HepG2 (cell line): Measurements from ENCODE around the gene MFSD6. TPM values are rescaled to one million over a fixed set of nuclear protein-coding genes. Genes with fewer than 3 reads are reported as not detected.

ENCODE experiments used
- KMT2A ChIP-seq: sonication (generic); formaldehyde crosslinking; IDR thresholded peaks from 2 replicates; pipeline ENCODE4 v1.4.0; 2020; ENCODE audit warnings: missing genetic modification reagents
- PAF1 ChIP-seq: IDR thresholded peaks from 2 replicates; pipeline ENCODE4 v1.6.1; 2016; ENCODE audit warnings: missing genetic modification reagents, missing compliant biosample characterization
- POLR2AphosphoS5 ChIP-seq: IDR thresholded peaks from 2 replicates; pipeline ENCODE4 v1.6.1; 2012; ENCODE audit warnings: low read depth, low read length
- RCOR2 ChIP-seq: IDR thresholded peaks from 2 replicates; pipeline ENCODE4 v1.6.1; 2016; ENCODE audit warnings: missing biosample characterization, missing genetic modification reagents
- RXRB ChIP-seq: IDR thresholded peaks from 2 replicates; pipeline ENCODE4 v1.6.1; 2016; ENCODE audit warnings: borderline replicate concordance, missing genetic modification reagents, missing compliant biosample characterization
- SKI ChIP-seq: fragments of 450-650 bp; IDR thresholded peaks from one replicate; pipeline ENCODE4 v1.6.1; 2018; ENCODE audit warnings: mild to moderate bottlenecking; ENCODE audit not compliant: partially characterized antibody
- SMAD9 ChIP-seq: sonication (generic); formaldehyde crosslinking; IDR thresholded peaks from 2 replicates; pipeline ENCODE4 v1.5.1; 2020; ENCODE audit warnings: mild to moderate bottlenecking, missing genetic modification reagents
- SMARCE1 ChIP-seq: fragments of 450-650 bp; IDR thresholded peaks from 2 replicates; pipeline ENCODE4 v1.6.1; 2017; ENCODE audit warnings: borderline replicate concordance
- TSC22D2 ChIP-seq: sonication (generic); formaldehyde crosslinking; IDR thresholded peaks from 2 replicates; pipeline ENCODE4 v1.5.1; 2020; ENCODE audit warnings: missing genetic modification reagents, mild to moderate bottlenecking, borderline replicate concordance
- ZBTB1 ChIP-seq: sonication (generic); formaldehyde crosslinking; IDR thresholded peaks from 2 replicates; pipeline ENCODE4 v1.4.0; 2020; ENCODE audit warnings: missing genetic modification reagents, borderline replicate concordance
- ZNF143 ChIP-seq: sonication (generic); formaldehyde crosslinking; IDR thresholded peaks from 2 replicates; pipeline ENCODE4 v1.4.0; 2020; ENCODE audit warnings: missing genetic modification reagents
- ZNF501 ChIP-seq: sonication (generic); formaldehyde crosslinking; IDR thresholded peaks from 2 replicates; pipeline ENCODE4 v1.5.1; 2020; ENCODE audit warnings: mild to moderate bottlenecking, moderate library complexity, missing genetic modification reagents
- ZNF557 ChIP-seq: sonication (generic); formaldehyde crosslinking; IDR thresholded peaks from 2 replicates; pipeline ENCODE4 v1.4.0; 2020; ENCODE audit warnings: missing genetic modification reagents
- ZNF619 ChIP-seq: sonication (generic); formaldehyde crosslinking; IDR thresholded peaks from 2 replicates; pipeline ENCODE4 v1.4.0; 2020; ENCODE audit warnings: mild to moderate bottlenecking, missing genetic modification reagents
- ZNF678 ChIP-seq: sonication (generic); formaldehyde crosslinking; IDR thresholded peaks from 2 replicates; pipeline ENCODE4 v1.4.0; 2020; ENCODE audit warnings: mild to moderate bottlenecking, missing genetic modification reagents
- ZNF879 ChIP-seq: sonication (generic); formaldehyde crosslinking; IDR thresholded peaks from 2 replicates; pipeline ENCODE4 v1.8.1; 2023; ENCODE audit warnings: missing genetic modification reagents
- polyA plus RNA-seq, 8 experiments: library from polyadenylated mRNA; depleted of rRNA in 3 of 8; stranded (reverse) in 7 of 8; unstranded in 1 of 8; fragments of >200 nt; fragmentation: Illumina TruSeq in 4 of 8; extraction: Trizol in 4 of 8; gene quantifications; 2 replicates each; pipeline versions ENCODE4 v1.2.1 to v1.2.3, GENCODE V29; 2011 to 2016; ENCODE audit warnings: low read depth in 4 of 8, missing spikeins in 1 of 8, mixed read lengths in 1 of 8; ENCODE audit not compliant: insufficient read depth in 1 of 8
- total RNA-seq, 5 experiments: library from RNA; depleted of rRNA; stranded (reverse); fragments of >200 nt; fragmentation: Illumina TruSeq; extraction: Trizol; gene quantifications; 2 replicates each; pipeline ENCODE4 v1.2.3, GENCODE V29; 2016; ENCODE audit warnings: low read depth in 1 of 5
- TF ChIP-seq, protein P1 (sequence below), 2 experiments: fragments of 450-650 bp in 1 of 2; sonication (generic) in 1 of 2; formaldehyde crosslinking; IDR thresholded peaks; 2 replicates each; pipeline versions ENCODE4 v1.5.0 to v1.8.0; 2020 to 2022; ENCODE audit warnings: mild to moderate bottlenecking in 1 of 2, missing genetic modification reagents in 1 of 2
- TF ChIP-seq, protein P2 (sequence below): sonication (generic); formaldehyde crosslinking; IDR thresholded peaks from 2 replicates; pipeline ENCODE4 v1.5.1; 2020; ENCODE audit warnings: missing genetic modification reagents, mild to moderate bottlenecking, borderline replicate concordance
- TF ChIP-seq, protein P3 (sequence below): sonication (generic); formaldehyde crosslinking; IDR thresholded peaks from one replicate; pipeline ENCODE4 v1.5.1; 2020; ENCODE audit warnings: mild to moderate bottlenecking, missing genetic modification reagents; ENCODE audit errors: not compliant biosample characterization
- TF ChIP-seq, protein P4 (sequence below): sonication (generic); formaldehyde crosslinking; IDR thresholded peaks from 2 replicates; pipeline ENCODE4 v1.4.0; 2020; ENCODE audit warnings: missing genetic modification reagents
- TF ChIP-seq, protein P5 (sequence below): IDR thresholded peaks from 2 replicates; pipeline ENCODE4 v1.6.1; 2016; ENCODE audit warnings: mild to moderate bottlenecking

The MFSD6 gene
- total and polyA plus RNA-seq, 2 of the 13 experiments (the other 11 are each of a cell fraction or from before 2014, with no cell fraction given): 0.92 to 1.4 TPM

DNA sequence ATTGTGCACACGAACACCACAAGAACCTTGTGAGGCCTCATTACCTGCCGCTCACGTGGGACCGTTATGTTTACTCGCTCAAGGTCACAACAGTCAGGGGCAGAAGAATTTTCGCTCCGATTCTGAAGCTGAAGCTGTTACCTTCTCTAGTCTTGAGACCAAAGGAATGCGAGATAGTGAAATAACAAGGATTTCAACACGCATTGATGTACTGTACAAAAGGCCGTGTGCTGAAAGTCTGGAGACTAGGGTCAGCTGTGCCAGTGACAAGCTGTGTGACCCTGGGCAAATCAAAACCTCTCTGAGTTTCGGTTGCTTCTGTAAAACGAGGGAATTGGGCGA is 125.8 kb downstream of the MFSD6 start (continued):
- TF ChIP-seq ZNF143 (CRISPR knock-in tag) (0 out of 2 replicates have a peak, but pooled peaks have one; percentile 10), ZNF501 (CRISPR knock-in tag) (peak; percentile 94), SMARCE1 (no peak), ZNF879 (CRISPR knock-in tag) (no peak), SKI (no peak), ZNF557 (CRISPR knock-in tag) (no peak), ZNF678 (CRISPR knock-in tag) (no peak), ZNF619 (CRISPR knock-in tag) (peak; percentile 92; the same call in 1 of the 2 replicates), RXRB (no peak), KMT2A (CRISPR knock-in tag) (no peak; the same call in 1 of the 2 replicates), PAF1 (CRISPR knock-in tag) (no peak), TSC22D2 (CRISPR knock-in tag) (no peak), ZBTB1 (no peak), RCOR2 (CRISPR knock-in tag) (peak; percentile 87; the same call in 1 of the 2 replicates), SMAD9 (no peak), POLR2AphosphoS5 (no peak; the same call in 1 of the 2 replicates)
- TF ChIP-seq, protein P1, sequence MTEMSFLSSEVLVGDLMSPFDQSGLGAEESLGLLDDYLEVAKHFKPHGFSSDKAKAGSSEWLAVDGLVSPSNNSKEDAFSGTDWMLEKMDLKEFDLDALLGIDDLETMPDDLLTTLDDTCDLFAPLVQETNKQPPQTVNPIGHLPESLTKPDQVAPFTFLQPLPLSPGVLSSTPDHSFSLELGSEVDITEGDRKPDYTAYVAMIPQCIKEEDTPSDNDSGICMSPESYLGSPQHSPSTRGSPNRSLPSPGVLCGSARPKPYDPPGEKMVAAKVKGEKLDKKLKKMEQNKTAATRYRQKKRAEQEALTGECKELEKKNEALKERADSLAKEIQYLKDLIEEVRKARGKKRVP (CRISPR knock-in tag; IDR thresholded peaks at IDR 0.05): no peak
- TF ChIP-seq, protein P2, sequence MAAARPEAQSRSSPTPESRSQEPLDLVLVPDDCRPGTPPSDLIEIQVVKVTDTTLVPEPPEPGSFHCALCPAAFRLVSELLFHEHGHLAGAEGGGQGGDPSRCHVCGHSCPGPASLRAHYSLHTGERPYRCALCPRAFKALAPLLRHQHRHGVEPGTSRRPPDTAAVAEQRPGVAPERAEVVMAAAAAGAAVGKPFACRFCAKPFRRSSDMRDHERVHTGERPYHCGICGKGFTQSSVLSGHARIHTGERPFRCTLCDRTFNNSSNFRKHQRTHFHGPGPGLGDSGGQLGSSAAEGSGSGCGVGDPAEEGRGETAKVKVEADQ (CRISPR knock-in tag): no peak
- TF ChIP-seq, protein P3, sequence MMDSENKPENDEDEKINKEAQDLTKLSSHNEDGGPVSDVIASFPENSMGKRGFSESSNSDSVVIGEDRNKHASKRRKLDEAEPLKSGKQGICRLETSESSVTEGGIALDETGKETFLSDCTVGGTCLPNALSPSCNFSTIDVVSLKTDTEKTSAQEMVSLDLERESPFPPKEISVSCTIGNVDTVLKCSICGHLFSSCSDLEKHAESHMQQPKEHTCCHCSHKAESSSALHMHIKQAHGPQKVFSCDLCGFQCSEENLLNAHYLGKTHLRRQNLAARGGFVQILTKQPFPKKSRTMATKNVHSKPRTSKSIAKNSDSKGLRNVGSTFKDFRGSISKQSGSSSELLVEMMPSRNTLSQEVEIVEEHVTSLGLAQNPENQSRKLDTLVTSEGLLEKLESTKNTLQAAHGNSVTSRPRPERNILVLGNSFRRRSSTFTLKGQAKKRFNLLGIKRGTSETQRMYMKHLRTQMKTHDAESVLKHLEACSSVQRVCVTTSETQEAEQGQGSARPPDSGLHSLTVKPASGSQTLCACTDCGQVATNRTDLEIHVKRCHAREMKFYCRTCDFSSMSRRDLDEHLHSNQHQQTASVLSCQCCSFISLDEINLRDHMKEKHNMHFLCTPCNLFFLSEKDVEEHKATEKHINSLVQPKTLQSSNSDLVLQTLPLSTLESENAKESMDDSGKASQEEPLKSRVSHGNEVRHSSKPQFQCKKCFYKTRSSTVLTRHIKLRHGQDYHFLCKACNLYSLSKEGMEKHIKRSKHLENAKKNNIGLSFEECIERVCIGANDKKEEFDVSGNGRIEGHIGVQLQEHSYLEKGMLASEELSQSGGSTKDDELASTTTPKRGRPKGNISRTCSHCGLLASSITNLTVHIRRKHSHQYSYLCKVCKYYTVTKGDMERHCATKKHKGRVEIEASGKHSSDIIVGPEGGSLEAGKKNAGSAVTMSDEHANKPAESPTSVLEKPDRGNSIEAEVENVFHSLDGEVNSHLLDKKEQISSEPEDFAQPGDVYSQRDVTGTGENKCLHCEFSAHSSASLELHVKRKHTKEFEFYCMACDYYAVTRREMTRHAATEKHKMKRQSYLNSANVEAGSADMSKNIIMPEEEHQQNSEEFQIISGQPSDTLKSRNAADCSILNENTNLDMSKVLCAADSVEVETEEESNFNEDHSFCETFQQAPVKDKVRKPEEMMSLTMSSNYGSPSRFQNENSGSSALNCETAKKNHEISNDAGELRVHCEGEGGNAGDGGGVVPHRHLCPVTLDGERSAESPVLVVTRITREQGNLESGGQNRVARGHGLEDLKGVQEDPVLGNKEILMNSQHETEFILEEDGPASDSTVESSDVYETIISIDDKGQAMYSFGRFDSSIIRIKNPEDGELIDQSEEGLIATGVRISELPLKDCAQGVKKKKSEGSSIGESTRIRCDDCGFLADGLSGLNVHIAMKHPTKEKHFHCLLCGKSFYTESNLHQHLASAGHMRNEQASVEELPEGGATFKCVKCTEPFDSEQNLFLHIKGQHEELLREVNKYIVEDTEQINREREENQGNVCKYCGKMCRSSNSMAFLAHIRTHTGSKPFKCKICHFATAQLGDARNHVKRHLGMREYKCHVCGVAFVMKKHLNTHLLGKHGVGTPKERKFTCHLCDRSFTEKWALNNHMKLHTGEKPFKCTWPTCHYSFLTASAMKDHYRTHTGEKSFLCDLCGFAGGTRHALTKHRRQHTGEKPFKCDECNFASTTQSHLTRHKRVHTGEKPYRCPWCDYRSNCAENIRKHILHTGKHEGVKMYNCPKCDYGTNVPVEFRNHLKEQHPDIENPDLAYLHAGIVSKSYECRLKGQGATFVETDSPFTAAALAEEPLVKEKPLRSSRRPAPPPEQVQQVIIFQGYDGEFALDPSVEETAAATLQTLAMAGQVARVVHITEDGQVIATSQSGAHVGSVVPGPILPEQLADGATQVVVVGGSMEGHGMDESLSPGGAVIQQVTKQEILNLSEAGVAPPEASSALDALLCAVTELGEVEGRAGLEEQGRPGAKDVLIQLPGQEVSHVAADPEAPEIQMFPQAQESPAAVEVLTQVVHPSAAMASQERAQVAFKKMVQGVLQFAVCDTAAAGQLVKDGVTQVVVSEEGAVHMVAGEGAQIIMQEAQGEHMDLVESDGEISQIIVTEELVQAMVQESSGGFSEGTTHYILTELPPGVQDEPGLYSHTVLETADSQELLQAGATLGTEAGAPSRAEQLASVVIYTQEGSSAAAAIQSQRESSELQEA (CRISPR knock-in tag): no peak
- TF ChIP-seq, protein P4, sequence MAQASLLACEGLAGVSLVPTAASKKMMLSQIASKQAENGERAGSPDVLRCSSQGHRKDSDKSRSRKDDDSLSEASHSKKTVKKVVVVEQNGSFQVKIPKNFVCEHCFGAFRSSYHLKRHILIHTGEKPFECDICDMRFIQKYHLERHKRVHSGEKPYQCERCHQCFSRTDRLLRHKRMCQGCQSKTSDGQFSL (CRISPR knock-in tag): no peak
- TF ChIP-seq, protein P5, sequence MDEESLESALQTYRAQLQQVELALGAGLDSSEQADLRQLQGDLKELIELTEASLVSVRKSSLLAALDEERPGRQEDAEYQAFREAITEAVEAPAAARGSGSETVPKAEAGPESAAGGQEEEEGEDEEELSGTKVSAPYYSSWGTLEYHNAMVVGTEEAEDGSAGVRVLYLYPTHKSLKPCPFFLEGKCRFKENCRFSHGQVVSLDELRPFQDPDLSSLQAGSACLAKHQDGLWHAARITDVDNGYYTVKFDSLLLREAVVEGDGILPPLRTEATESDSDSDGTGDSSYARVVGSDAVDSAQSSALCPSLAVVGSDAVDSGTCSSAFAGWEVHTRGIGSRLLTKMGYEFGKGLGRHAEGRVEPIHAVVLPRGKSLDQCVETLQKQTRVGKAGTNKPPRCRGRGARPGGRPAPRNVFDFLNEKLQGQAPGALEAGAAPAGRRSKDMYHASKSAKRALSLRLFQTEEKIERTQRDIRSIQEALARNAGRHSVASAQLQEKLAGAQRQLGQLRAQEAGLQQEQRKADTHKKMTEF (CRISPR knock-in tag): no peak
